Aorta (tissue), 5 donors: ENCODE data around the gene PTH2. TPM values are rescaled to one million over a fixed set of nuclear protein-coding genes. Genes with fewer than 3 reads are reported as not detected.

Experiments used
- ATAC-seq: fragments of 200-7000 bp; cut with Tn5 transposase; one replicate; pipeline ENCODE4 v1.9.1; 2022; ENCODE audit warnings: moderate library complexity; ENCODE audit not compliant: low FRiP score
- DNase-seq, 2 donors: peaks; one replicate each; pipeline ENCODE4 v3.0.0-alpha.2; 2020
- H3K27ac ChIP-seq, 2 donors: one replicate each; pipeline ENCODE4 v1.5.1; 2013; ENCODE audit warnings: low read length in 2 of 2, mild to moderate bottlenecking in 2 of 2, moderate library complexity in 2 of 2, control low read depth in 1 of 2, inconsistent platforms in 1 of 2, low read depth in 1 of 2
- H3K27me3 ChIP-seq, 2 donors: one replicate each; pipeline ENCODE4 v1.6.1; 2013; ENCODE audit warnings: control low read depth in 1 of 2, low read length in 1 of 2, mild to moderate bottlenecking in 1 of 2, moderate library complexity in 1 of 2; ENCODE audit not compliant: insufficient read depth in 2 of 2, control insufficient read depth in 1 of 2
- H3K36me3 ChIP-seq, 2 donors: one replicate each; pipeline ENCODE4 v1.6.1; 2013; ENCODE audit warnings: control low read depth in 1 of 2, low read length in 1 of 2, mild to moderate bottlenecking in 1 of 2; ENCODE audit not compliant: insufficient read depth in 2 of 2, control insufficient read depth in 1 of 2
- H3K4me1 ChIP-seq, 2 donors: one replicate each; pipeline ENCODE4 v1.6.1; 2013; ENCODE audit warnings: low read length in 2 of 2, control low read depth in 1 of 2, mild to moderate bottlenecking in 1 of 2, moderate library complexity in 1 of 2; ENCODE audit not compliant: insufficient read depth in 2 of 2, control insufficient read depth in 1 of 2
- H3K4me3 ChIP-seq, 2 donors: one replicate each; pipeline ENCODE4 v1.5.1; 2013; ENCODE audit warnings: low read length in 2 of 2, control low read depth in 1 of 2, mild to moderate bottlenecking in 1 of 2
- H3K9me3 ChIP-seq: one replicate; pipeline ENCODE4 v1.6.1; 2013; ENCODE audit warnings: mild to moderate bottlenecking, low read length; ENCODE audit not compliant: control insufficient read depth
- WGBS, 2 donors: extraction: QIAGEN DNeasy Blood & Tissue Kit; methylation state at CpG; one replicate each; pipeline ENCODE4 v1.1.7; 2013; 5-methylcytosine and 5-hydroxymethylcytosine counted together
- intact Hi-C, 2 donors: fragments of 100-400 bp; cut with DNase I; formaldehyde crosslinking; loops; one replicate each; pipeline versions ENCODE4 v1.14.2 to v1.15.0; 2022
- polyA plus RNA-seq, 2 donors: library from polyadenylated mRNA; stranded (reverse); fragments of 200-250 nt; gene quantifications; one replicate each; pipeline ENCODE4 v1.2.3, GENCODE V29; 2013
- total RNA-seq, 2 donors: library from RNA; stranded (reverse); fragmentation: NEBNext Ultra II Directional; extraction: Animal tissue kit (Norgen Biotek cat#: 25700); gene quantifications; one replicate each; pipeline ENCODE4 v1.2.1, GENCODE V29; 2021
- donor health status: healthy with polysubstance abuse.
- donor health status: Bipolar disorder and iron deficiency.
- donor health status: DM: no; HTN: no; CAD: no.
- donor health status: DM: no; HTN: no; CAD: no.
- donor health status: DM: yes; HTN: yes; CAD: no.

The PTH2 gene
- total and polyA plus RNA-seq, 4 donors, result not detected

DNA sequence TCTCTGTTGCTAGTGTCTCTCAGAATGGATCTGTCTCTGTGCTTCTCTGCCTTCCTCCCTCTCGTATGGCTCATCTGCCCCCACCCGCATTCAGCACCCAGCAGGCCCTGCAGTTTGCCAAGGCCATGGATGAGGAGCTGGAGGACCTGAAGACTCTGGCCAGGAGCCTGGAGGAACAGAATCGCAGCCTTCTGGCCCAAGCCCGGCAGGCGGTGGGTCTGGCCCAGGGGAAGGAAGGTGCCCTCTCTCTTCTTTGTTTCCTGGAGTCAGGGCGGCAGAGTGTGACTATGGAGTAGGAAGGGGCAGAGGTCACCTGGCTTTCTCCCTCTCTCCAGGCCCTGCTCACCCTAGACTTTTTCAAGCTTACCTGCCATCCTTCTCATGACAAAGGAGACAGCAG lies 24.3 kb downstream of the PTH2 start:
- no peak for ATAC-seq
- H3K4me3 ChIP-seq, result no peak overlapping the region
- no peak for DNase-seq
- no peaks in the 10 kb centered on the region for H3K4me1 ChIP-seq
- intact Hi-C loops, result loop anchor here (5.0 to 10.0 kb wide), 2 partner anchors 146 to 163 kb away; no protein-coding TSS in a partner anchor
- H3K9me3 ChIP-seq, result no peaks in the 10 kb centered on the region
- H3K27ac ChIP-seq, result no peak overlapping the region
- H3K27me3 ChIP-seq, result no peaks in the 10 kb centered on the region
- 86 to 88% methylated on average over 6 of the region's 6 CpGs for WGBS, 2 donors
- no peaks in the 10 kb centered on the region for H3K36me3 ChIP-seq

DNA sequence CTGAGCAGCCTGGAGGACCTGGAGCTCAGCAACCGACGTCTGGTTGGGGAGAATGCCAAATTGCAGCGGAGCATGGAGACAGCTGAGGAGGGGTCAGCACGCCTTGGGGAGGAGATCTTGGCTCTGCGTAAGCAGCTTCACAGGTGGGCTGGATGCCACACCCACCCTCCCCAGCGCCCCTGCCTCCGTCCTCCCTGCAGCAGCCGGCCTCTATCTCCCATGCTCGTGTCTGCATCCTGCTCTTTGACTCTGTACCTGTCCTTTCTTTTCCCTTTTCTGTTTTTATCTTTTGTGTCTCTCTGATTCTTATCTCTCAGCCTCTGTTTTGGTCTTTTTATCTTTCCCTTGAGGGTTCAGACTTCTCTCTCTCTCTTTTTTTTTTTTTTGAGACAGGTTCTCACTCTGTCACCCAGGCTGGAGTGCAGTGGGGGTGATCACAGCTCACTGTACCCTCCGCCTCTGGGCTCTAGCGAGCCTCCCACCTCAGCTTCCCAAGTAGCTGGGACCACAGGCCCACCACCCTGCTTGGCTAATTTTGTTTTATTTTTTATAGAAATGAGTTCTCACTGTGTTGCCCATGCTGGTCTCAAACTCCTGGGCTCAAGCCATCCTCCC lies 25.1 kb downstream of the PTH2 start:
- H3K27me3 ChIP-seq, result no peaks in the 10 kb centered on the region
- no peaks in the 10 kb centered on the region for H3K36me3 ChIP-seq
- ATAC-seq, result no peak
- WGBS, 2 donors, result 71 to 75% methylated on average over 11 of the region's 11 CpGs
- no peak for DNase-seq
- no peaks in the 10 kb centered on the region for H3K4me1 ChIP-seq
- no peak overlapping the region for H3K4me3 ChIP-seq
- H3K27ac ChIP-seq, result no peak overlapping the region
- intact Hi-C loops, result loop anchor here (5.0 to 10.0 kb wide), 2 partner anchors 147 to 164 kb away; no protein-coding TSS in a partner anchor
- H3K9me3 ChIP-seq, result no peaks in the 10 kb centered on the region

GRCh38 chr19:49396738-49397505 lies 26.3 kb downstream of the PTH2 start:
- Histone ChIP-seq H3K27ac (no peak overlapping the region), H3K36me3 (no peaks in the 10 kb centered on the region), H3K9me3 (no peaks in the 10 kb centered on the region), H3K4me1 (no peaks in the 10 kb centered on the region), H3K4me3 (no peak overlapping the region), H3K27me3 (no peaks in the 10 kb centered on the region)
- intact Hi-C loops, result loop anchor here (5.0 to 10.0 kb wide), 2 partner anchors 148 to 165 kb away; no protein-coding TSS in a partner anchor
- WGBS, 2 donors, result 80 to 81% methylated on average over 8 of the region's 8 CpGs
- no peak for DNase-seq
- no peak for ATAC-seq

DNA sequence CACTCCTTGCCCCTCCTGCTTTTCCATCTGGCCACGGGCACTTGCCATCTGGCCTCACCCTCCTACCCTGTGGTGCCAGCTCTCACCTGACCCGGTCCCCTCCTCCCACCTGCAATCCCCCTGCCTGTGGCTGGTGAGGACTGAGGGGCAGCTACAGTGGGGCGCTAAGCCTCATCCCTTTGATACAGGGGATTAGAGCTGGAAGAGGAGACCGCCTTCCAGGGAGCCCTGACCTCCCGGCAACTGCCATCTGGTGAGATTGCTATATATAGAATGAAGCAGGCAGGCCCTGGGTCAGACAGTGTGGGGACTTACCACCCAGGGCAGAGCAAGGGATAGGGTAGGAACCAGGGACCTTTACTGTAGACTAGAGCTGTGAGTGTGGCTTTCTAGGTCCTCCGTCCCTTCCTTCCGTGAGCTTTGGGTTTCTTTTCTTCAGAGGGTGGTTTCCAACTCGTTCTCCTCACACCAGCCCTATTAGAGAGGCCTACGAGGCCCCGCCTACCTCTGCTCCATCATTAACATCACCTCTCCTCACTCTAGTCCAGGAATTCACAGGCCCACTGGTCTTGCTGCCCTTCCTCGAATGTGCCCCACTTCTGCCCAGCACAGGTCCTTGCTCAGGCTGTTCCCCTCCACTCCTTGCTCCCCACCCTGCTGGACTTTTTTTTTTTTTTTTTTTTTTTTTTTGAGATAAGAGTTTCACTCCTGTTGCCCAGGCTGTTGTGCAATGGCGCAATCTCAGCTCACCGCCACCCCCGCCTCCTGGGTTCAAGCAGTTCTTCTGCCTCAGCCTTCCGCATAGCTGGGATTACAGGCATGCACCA lies 27.4 kb downstream of the PTH2 start:
- no peaks in the 10 kb centered on the region for H3K27me3 ChIP-seq
- no peaks in the 10 kb centered on the region for H3K4me1 ChIP-seq
- ATAC-seq (no peak), DNase-seq (no peak)
- no peak overlapping the region for H3K4me3 ChIP-seq
- H3K36me3 ChIP-seq, result no peaks in the 10 kb centered on the region
- WGBS, 2 donors, result 76 to 80% methylated on average over 15 of the region's 15 CpGs
- intact Hi-C loops, result loop anchor here (5.0 to 10.0 kb wide), 2 partner anchors 149 to 167 kb away; no protein-coding TSS in a partner anchor
- no peak overlapping the region for H3K27ac ChIP-seq
- H3K9me3 ChIP-seq, result no peaks in the 10 kb centered on the region

- 50 to 55% methylated on average over 5 of the region's 5 CpGs for WGBS, 2 donors
These were observed 29.4 kb downstream of the PTH2 start for GRCh38 chr19:49393881-49394280.

GRCh38 chr19:49391581-49392399 lies 31.5 kb downstream of the PTH2 start:
- no peaks in the 10 kb centered on the region for H3K4me1 ChIP-seq
- 16 to 27% methylated on average over 14 of the region's 14 CpGs for WGBS, 2 donors
- H3K36me3 ChIP-seq, result no peaks in the 10 kb centered on the region
- no peak overlapping the region for H3K27ac ChIP-seq
- H3K27me3 ChIP-seq, result no peaks in the 10 kb centered on the region
- DNase-seq (peak; percentile 86 to 91), ATAC-seq (peak; percentile 71)
- intact Hi-C loops, result loop anchor here (1.0 to 10.0 kb wide), 3 partner anchors 51 to 153 kb away; no protein-coding TSS in a partner anchor
- H3K4me3 ChIP-seq, result no peak overlapping the region
- no peaks in the 10 kb centered on the region for H3K9me3 ChIP-seq

More at GRCh38 chr19:49393881-49394280, 29.4 kb downstream of the PTH2 start:
- H3K4me1 ChIP-seq, result no peaks in the 10 kb centered on the region
- no peak for DNase-seq
- no peak overlapping the region for H3K4me3 ChIP-seq
- H3K9me3 ChIP-seq, result no peaks in the 10 kb centered on the region
- H3K36me3 ChIP-seq, result no peaks in the 10 kb centered on the region
- H3K27ac ChIP-seq, result no peak overlapping the region
- no peak for ATAC-seq
- intact Hi-C loops, result loop anchor here in 1 of 2 donors (10.0 kb wide), 1 partner anchor 151 kb away; no protein-coding TSS in a partner anchor
- no peaks in the 10 kb centered on the region for H3K27me3 ChIP-seq

DNA sequence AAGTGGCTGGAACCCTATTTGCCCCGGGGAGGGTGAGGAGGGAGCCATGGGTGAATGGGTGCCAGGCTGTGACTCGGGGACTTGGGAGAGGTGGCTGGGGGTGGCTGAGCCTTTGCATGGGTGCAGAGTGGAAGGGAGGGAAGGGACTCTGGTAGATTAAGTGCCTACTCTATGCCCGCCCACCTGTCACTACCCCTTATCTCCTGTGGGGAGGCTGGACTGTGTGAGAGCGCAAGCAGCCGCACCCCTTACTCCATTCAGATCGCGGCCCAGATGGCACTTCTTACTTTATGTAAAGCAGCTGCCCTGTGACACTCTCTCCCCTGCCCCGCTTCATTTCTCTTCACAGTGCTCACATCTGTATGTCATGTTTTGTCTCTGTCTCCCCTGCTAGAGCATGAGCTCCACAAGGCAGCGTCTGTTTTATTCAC lies 32.3 kb downstream of the PTH2 start:
- H3K27me3 ChIP-seq, result no peaks in the 10 kb centered on the region
- ATAC-seq, result no peak
- H3K4me3 ChIP-seq, result no peak overlapping the region
- WGBS, 2 donors, result 43 to 51% methylated on average over 9 of the region's 9 CpGs
- H3K4me1 ChIP-seq, result no peaks in the 10 kb centered on the region
- no peak overlapping the region for H3K27ac ChIP-seq
- no peak for DNase-seq
- intact Hi-C loops, result loop anchor here in 1 of 2 donors (2.0 to 10.0 kb wide), 2 partner anchors 52 to 154 kb away; no protein-coding TSS in a partner anchor
- H3K9me3 ChIP-seq, result no peaks in the 10 kb centered on the region
- H3K36me3 ChIP-seq, result no peaks in the 10 kb centered on the region
